Stimulated activated CD4-positive, alpha-beta T cell treated with anti-CD3 and anti-CD28 coated beads, TNF-alpha, amount 100 ng/mL, for 4 hours (primary cell): Measurements from ENCODE around the gene SPAG16.

Experiments used
- DNase-seq, 3 experiments: peaks; one replicate each; pipeline ENCODE4 v3.0.0-alpha.2; 2020; ENCODE audit warnings: low read depth in 3 of 3

Gene SPAG16

GRCh38 chr2:214378455-214379103, 1094.3 kb downstream of the SPAG16 start:
- no peak for DNase-seq

GRCh38 chr2:214379227-214379626, 1095.0 kb downstream of the SPAG16 start:
- no peak for DNase-seq

- no peak for DNase-seq
These were observed 1096.4 kb downstream of the SPAG16 start for GRCh38 chr2:214380681-214381080.

GRCh38 chr2:214382229-214382628, 1098.0 kb downstream of the SPAG16 start:
- no peak for DNase-seq

- DNase-seq, result no peak
These were observed 1102.5 kb downstream of the SPAG16 start for GRCh38 chr2:214386720-214387119.

- DNase-seq, result no peak
These were observed 1105.1 kb downstream of the SPAG16 start for GRCh38 chr2:214389334-214389733.

GRCh38 chr2:214393796-214394195, 1109.5 kb downstream of the SPAG16 start:
- DNase-seq, result no peak

GRCh38 chr2:214395040-214395439, 1110.8 kb downstream of the SPAG16 start:
- DNase-seq, result no peak

GRCh38 chr2:214401580-214401979, 1117.3 kb downstream of the SPAG16 start:
- no peak for DNase-seq

- no peak for DNase-seq
These were observed 1126.0 kb downstream of the SPAG16 start for GRCh38 chr2:214410128-214410775.

- DNase-seq, result no peak
These were observed 1126.8 kb downstream of the SPAG16 start, which contains the start of gene VWC2L for GRCh38 chr2:214410918-214411554. Gene VWC2L, plus strand, starts transcription at chr2:214411054. Its CDS starts 3,140 bp downstream, at chr2:214414194.

- no peak for DNase-seq
These were observed 1128.4 kb downstream of the SPAG16 start for GRCh38 chr2:214412679-214413078.

- no peak for DNase-seq
These were observed 1152.2 kb downstream of the SPAG16 start for GRCh38 chr2:214436470-214436869.

GRCh38 chr2:214450118-214450894, 1166.0 kb downstream of the SPAG16 start:
- DNase-seq, result no peak

GRCh38 chr2:214451516-214452275, 1167.4 kb downstream of the SPAG16 start:
- no peak for DNase-seq
